ENCODE measurements around the gene ITGB5.

Gene ITGB5

GRCh38 chr3:124731760-124732159 lies 155.4 kb downstream of the ITGB5 start:
- DNase-seq, result no peak

GRCh38 chr3:124730941-124731297 lies 156.2 kb downstream of the ITGB5 start:
- DNase-seq, result no peak

DNA sequence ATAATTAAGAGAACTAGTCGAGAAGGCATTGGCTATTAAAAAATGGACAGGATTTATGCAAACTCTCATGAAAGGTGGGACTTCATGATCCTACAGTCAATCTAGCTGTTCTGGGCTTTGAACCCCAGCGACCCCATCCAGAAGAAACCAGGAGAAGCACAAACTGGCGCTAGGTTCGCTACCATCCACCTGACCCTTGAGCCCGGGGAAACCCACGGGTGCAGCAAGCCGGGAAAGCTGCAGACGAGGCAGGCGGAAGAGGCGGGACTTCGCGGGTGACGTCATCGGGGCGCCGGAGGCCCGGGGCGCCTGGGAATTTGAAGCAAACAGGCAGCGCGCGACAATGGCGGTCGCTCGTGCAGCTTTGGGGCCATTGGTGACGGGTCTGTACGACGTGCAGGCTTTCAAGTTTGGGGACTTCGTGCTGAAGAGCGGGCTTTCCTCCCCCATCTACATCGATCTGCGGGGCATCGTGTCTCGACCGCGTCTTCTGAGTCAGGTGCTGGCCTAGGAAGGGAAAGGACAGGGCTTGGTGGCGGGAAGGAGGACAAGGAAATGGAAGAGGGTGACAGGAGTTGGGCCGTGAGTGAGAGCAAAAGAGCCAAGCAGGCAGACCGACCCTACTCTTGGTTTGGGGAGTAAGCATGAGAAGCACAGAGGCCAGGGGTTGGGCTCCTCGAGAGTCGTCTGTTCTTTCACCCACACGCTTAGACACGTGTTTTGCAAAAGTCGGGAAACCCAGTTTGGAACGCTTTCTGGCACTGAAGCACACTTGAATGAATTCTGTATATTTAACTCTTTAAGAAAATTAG lies 156.8 kb downstream of the ITGB5 start, which contains the start of gene UMPS:
Gene UMPS (plus strand): TSS at position 324 of the 812 bp plus-strand sequence. CDS start 20 bp downstream, at position 344.
- peak; percentile 78 for DNase-seq

- DNase-seq, result no peak
These were observed 164.6 kb downstream of the ITGB5 start for GRCh38 chr3:124722589-124722988.

DNA sequence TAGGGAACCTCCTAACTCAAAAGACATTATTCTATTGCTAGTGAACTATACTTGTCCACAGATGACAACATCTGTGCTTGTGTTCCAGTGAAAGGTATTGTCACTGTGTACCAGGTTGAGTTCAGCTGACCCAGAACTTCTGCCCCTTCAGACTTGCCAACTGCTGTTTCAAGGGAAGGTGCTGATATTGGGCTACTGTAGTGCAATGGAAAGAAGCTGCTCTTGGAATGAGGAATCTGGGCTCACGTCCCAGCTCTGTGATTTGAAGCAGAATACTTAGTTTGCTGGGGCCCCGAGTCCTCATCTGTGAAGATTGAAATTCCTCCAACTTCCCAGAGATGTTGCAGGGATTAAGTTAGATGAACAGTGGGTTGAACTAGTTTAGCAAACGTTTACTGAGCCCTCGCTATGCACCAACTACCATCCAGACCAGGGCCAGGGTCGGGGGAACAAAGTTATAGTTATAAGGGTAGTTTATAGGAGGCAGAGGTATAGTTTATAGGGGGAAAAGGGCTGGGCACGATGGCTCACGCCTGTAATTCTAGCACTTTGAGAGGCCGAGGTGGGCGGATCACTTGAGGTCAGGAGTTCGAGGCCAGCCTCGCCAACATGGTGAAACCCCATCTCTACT lies 172.8 kb downstream of the ITGB5 start:
- peak; percentile 18 for DNase-seq

Data from fibroblast of skin of right quadriceps (primary cell).